A549 (cell line): Measurements from ENCODE around the gene TSHZ3.

Experiments used
- BHLHE40 ChIP-seq: IDR thresholded peaks from 2 replicates; pipeline ENCODE4 v1.6.1; 2012; ENCODE audit warnings: low read depth, low read length, inconsistent platforms
- CEBPB ChIP-seq, 2 experiments: fragments of >200 bp in 1 of 2; sonication (Bioruptor Twin) in 1 of 2; formaldehyde crosslinking in 1 of 2; IDR thresholded peaks; 2 replicates each; pipeline ENCODE4 v1.6.1; 2012 to 2016
- CHD2 ChIP-seq: fragments of 150-350 bp; IDR thresholded peaks from 2 replicates; pipeline ENCODE4 v1.6.1; 2014; ENCODE audit warnings: low read length; ENCODE audit not compliant: partially characterized antibody
- EP300 ChIP-seq, 2 experiments: fragments of >200 bp; sonication (Bioruptor Twin); formaldehyde crosslinking; IDR thresholded peaks; 2 replicates in 1 of 2; 3 replicates in 1 of 2; pipeline ENCODE4 v1.6.1; 2016 to 2017
- FOXS1 ChIP-seq: fragments of 250-450 bp; sonication (Bioruptor Pico); IDR thresholded peaks from 2 replicates; pipeline ENCODE4 v1.5.0; 2020; ENCODE audit warnings: mild to moderate bottlenecking, moderate library complexity
- HDAC2 ChIP-seq: fragments of 200-600 bp; sonication (generic); IDR thresholded peaks from 2 replicates; pipeline ENCODE4 v1.6.1; 2016
- HMGXB4 ChIP-seq: fragments of 250-450 bp; sonication (Bioruptor Pico); IDR thresholded peaks from 2 replicates; pipeline ENCODE4 v1.5.0; 2021; ENCODE audit warnings: mild to moderate bottlenecking, moderate library complexity, borderline replicate concordance
- JUN ChIP-seq, 2 experiments: fragments of >200 bp; sonication (Bioruptor Twin); formaldehyde crosslinking; IDR thresholded peaks; 2 replicates in 1 of 2; 3 replicates in 1 of 2; pipeline ENCODE4 v1.6.1; 2016 to 2017
- NFE2L2 ChIP-seq: fragments of 150-350 bp; conservative IDR thresholded peaks from 2 replicates; pipeline ENCODE4 v1.6.1; 2014; ENCODE audit warnings: low read length
- PHF8 ChIP-seq: fragments of 200-600 bp; sonication (generic); IDR thresholded peaks from 2 replicates; pipeline ENCODE4 v1.6.1; 2016; ENCODE audit warnings: low read depth, mild to moderate bottlenecking, antibody characterized with exemption, moderate library complexity, borderline replicate concordance
- POLR2A ChIP-seq: IDR thresholded peaks from 2 replicates; pipeline ENCODE4 v1.6.1; 2012; ENCODE audit warnings: mild to moderate bottlenecking, low read length
- SMC3 ChIP-seq: fragments of >200 bp; sonication (Bioruptor Twin); formaldehyde crosslinking; IDR thresholded peaks from 3 replicates; pipeline ENCODE4 v1.6.1; 2018; ENCODE audit warnings: inconsistent platforms
- TF ChIP-seq, protein P1 (sequence below): fragments of >200 bp; sonication (Bioruptor Twin); formaldehyde crosslinking; IDR thresholded peaks from 3 replicates; pipeline ENCODE4 v1.5.1; 2016
- TF ChIP-seq, protein P2 (sequence below): fragments of 200-600 bp; sonication (generic); IDR thresholded peaks from 2 replicates; pipeline ENCODE4 v1.6.1; 2016; ENCODE audit warnings: antibody characterized with exemption, mild to moderate bottlenecking, moderate library complexity

- TF ChIP-seq, protein P1, sequence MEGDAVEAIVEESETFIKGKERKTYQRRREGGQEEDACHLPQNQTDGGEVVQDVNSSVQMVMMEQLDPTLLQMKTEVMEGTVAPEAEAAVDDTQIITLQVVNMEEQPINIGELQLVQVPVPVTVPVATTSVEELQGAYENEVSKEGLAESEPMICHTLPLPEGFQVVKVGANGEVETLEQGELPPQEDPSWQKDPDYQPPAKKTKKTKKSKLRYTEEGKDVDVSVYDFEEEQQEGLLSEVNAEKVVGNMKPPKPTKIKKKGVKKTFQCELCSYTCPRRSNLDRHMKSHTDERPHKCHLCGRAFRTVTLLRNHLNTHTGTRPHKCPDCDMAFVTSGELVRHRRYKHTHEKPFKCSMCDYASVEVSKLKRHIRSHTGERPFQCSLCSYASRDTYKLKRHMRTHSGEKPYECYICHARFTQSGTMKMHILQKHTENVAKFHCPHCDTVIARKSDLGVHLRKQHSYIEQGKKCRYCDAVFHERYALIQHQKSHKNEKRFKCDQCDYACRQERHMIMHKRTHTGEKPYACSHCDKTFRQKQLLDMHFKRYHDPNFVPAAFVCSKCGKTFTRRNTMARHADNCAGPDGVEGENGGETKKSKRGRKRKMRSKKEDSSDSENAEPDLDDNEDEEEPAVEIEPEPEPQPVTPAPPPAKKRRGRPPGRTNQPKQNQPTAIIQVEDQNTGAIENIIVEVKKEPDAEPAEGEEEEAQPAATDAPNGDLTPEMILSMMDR = no peak
- no peak for TF ChIP-seq FOXS1 (CRISPR knock-in tag)
- no peak for TF ChIP-seq JUN (IDR thresholded peaks at IDR 0.05)
- TF ChIP-seq HDAC2 = no peak
- no peak for TF ChIP-seq POLR2A
- TF ChIP-seq BHLHE40 = no peak
- TF ChIP-seq SMC3 = no peak
- TF ChIP-seq HMGXB4 = no peak
- no peak for TF ChIP-seq EP300 (IDR thresholded peaks at IDR 0.05)
- TF ChIP-seq PHF8 = no peak
- no peak for TF ChIP-seq NFE2L2
- no peak for TF ChIP-seq CEBPB (IDR thresholded peaks at IDR 0.05)
- TF ChIP-seq, protein P2, sequence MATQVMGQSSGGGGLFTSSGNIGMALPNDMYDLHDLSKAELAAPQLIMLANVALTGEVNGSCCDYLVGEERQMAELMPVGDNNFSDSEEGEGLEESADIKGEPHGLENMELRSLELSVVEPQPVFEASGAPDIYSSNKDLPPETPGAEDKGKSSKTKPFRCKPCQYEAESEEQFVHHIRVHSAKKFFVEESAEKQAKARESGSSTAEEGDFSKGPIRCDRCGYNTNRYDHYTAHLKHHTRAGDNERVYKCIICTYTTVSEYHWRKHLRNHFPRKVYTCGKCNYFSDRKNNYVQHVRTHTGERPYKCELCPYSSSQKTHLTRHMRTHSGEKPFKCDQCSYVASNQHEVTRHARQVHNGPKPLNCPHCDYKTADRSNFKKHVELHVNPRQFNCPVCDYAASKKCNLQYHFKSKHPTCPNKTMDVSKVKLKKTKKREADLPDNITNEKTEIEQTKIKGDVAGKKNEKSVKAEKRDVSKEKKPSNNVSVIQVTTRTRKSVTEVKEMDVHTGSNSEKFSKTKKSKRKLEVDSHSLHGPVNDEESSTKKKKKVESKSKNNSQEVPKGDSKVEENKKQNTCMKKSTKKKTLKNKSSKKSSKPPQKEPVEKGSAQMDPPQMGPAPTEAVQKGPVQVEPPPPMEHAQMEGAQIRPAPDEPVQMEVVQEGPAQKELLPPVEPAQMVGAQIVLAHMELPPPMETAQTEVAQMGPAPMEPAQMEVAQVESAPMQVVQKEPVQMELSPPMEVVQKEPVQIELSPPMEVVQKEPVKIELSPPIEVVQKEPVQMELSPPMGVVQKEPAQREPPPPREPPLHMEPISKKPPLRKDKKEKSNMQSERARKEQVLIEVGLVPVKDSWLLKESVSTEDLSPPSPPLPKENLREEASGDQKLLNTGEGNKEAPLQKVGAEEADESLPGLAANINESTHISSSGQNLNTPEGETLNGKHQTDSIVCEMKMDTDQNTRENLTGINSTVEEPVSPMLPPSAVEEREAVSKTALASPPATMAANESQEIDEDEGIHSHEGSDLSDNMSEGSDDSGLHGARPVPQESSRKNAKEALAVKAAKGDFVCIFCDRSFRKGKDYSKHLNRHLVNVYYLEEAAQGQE = no peak
- TF ChIP-seq CHD2 = no peak
Observed at GRCh38 chr19:31389874-31390273, 40.6 kb upstream of the TSHZ3 start.
